GM18870 (cell line): Measurements from ENCODE around the gene PBX1.
"Not testable (repeated sequence)": the region's sequence is repeated elsewhere in the genome, so short reads cannot be mapped to it uniquely, and the experiment has no call there.

Experiments
- ATAC-seq: cut with Tn5 transposase; IDR thresholded peaks from one replicate; pipeline ENCODE4 v1.9.1; 2021; ENCODE audit warnings: moderate library complexity; ENCODE audit not compliant: unreplicated experiment

Gene PBX1

DNA sequence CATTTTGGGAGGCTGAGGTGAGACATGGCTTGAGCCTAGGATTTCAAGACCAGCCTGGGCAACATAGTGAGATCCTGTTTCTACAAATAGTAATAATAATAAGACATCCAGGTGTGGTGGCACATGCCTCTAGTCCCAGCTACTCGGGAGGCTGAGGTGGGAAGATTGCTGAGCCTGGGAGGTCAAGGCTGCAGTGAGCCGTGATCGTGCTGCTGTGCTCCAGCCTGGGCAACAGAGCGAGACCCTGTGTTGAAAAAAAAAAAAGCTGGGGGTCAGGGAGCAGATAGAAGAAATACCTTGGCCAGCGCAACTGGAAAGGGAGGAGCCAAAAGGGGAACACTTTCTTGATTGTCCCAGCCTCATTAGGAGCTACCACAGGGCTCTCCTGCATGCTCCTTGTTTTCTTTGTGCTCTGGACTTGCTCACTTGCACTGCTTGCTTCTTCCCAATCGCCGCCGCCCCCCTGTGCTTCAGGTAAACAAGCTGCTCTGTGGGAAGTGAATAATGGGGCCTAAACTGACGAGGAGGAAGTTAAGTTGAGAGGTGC, 31.1 kb downstream of the PBX1 start:
- no peak for ATAC-seq

GRCh38 chr1:164590592-164590991, 31.6 kb downstream of the PBX1 start:
- ATAC-seq, result no peak

GRCh38 chr1:164591858-164592257, 32.9 kb downstream of the PBX1 start:
- ATAC-seq, result no peak

DNA sequence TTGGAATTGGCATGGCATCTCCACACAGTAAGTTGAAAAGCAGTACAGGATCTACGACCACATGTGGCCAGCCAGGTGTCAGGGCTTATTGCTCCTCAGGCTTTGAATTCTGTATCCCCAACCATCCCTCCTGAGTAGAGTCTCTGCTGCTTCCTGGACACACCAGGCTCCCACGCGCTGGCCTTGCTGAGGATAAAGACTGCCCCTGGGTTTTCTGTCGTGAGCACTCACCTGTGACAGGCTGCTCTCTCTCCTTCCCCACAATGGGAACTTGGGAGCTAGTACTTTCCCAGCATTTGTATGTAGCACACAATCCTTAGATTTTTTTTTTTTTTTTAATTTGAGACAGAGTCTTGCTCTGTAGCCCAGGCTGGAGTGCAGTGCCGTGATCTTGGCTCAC, 33.6 kb downstream of the PBX1 start:
- no peak for ATAC-seq

DNA sequence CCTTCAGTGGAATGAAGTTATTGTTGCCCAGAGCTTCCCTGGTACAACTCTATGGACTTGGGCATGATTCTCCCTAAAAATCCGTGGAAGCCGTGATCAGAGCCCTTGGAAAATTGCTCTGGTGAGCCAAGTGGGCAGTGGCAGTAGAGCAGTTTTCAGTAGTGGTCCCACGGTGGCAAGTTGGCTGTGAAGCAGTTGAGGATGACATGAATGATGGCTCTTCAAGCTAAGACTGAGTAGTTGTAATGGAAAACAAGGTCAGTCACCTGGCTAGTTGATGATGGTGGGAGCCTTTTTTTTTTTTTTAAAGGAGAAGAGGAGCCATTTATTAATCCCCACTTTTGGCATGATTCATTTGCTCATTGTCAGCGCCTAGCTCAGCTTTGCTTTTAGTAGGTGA, 36.2 kb downstream of the PBX1 start:
- ATAC-seq, result no peak

DNA sequence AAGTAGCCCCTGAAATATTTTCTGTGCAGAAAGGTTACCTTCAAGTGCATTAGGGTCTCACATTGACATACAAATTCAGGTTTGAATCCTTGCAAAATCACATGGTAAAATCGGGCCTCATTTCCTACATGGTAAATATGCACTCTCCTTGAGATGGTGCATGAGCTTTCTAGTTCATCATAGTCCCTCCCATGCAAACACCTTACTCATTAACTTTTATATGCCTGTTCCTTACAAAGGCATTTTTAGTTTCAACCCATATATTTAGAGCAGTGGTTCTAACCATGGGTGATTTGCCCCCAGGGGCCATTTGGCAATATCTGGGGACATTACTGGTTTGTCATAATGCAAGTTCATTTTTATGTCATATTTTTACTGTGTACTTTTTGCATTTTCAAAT, 37.2 kb downstream of the PBX1 start:
- ATAC-seq, result no peak

GRCh38 chr1:164598719-164599118, 39.7 kb downstream of the PBX1 start:
- no peak for ATAC-seq

GRCh38 chr1:164599272-164599671, 40.3 kb downstream of the PBX1 start:
- no peak for ATAC-seq

DNA sequence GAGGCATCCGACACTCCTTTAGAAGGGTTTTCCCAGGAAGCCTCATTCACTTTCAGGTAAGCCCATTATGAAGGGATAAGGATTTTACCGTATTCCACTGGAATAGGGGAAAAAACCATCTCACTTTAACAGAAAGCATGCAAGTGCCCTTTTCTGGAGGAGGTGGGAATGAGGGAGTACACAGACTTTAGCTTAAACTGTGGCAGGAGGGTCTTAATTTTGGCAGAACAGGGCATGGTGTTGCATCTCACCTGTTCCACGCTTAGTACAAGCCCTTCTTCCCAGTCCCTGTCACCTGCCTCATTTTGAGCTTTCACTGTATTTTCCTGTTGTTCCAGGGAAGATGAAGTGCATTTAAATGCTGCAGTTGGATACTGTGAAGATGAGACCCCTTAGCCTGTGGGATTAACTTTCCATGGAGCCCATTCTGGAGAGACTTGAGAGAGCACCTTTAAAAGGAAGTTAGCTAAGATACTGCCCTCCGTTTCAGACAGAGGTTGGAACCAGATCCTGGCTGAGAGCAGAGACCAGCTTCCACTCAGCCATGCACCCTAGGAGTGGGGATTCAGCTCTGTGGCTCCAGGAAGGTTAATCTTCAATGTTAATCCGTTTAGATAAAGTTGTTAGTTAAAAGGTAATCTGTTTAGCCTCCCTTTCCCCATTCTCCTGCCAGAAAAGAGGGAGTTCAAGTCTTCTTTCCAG, 42.6 kb downstream of the PBX1 start:
- ATAC-seq, result no peak

DNA sequence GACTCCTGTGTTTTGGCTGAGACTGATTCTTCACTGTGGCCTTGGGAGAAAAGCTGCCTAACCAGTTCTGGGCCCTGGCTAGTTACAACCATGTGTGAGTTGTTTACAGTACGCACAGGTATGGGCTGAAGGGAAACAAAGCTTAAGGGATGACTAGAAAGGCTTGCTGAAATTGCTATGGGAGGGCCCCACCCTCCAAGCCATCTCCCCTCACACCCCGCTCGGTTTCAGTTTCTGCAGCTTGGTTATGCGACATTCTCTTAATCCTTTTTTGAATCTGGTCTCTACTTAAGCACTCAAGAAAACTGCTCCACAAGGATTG, 43.1 kb downstream of the PBX1 start:
- no peak for ATAC-seq

- no peak for ATAC-seq
Observed at GRCh38 chr1:164602480-164603093, 43.6 kb downstream of the PBX1 start.

- not testable (repeated sequence) for ATAC-seq
Observed at GRCh38 chr1:164603805-164604204, 44.8 kb downstream of the PBX1 start.

DNA sequence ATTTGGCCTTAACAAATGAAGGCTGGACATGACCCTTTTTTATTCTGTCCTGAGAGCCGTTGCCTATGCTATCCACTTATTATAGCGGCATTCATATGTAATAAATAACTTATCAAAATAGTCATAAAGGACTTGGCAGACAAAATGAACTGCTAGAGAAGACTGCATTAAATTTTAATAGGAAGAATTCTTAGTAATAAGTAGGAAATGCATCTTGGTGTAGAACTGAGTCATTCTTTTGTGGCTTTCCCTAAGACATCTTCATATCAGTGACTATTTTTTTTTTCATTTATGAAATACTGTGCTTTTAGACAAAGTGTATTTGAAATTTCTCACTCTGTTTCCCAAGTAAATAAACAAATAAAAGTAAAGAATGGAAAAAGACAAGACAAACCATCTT, 45.6 kb downstream of the PBX1 start:
- no peak for ATAC-seq

DNA sequence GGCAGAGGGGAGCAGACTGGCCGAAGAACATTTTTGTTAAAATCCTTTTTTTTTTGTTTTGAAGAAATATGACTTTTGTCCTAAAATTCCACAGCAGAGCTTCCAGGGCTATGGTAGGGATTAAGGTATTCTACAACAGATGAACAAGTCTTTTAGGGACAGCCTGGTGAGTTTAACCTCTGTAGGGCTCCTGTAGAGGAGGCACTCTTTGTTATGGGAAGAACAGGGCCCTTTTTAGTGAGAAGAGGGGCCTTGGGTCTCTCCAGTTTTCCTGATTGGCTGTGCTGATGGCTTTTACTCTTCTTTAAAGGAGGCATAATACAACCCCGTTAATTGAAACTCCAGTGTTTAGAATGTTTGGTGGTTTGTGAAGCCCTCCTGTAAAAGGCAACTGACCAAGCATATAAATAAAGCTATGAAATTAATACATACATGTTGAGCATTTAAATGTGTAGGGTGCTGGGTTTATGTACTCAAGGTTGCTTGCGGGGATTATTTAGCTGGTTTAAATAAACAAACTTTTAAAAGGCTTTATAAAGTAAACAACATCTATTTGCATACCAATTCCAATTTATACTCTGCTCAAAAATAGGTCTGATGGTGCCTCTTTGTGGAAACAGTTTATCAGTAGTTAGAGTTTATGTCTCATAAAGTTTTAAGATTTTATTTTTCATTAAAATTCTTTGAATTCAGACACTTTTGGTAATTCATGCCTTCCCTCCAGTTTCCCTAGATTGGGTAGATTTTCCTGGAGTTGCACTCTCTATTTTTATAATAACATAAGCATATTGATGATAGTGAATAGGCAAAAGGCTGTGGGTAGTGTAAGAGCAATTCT, 46.5 kb downstream of the PBX1 start:
- ATAC-seq, result no peak

GRCh38 chr1:164607351-164607750, 48.4 kb downstream of the PBX1 start:
- ATAC-seq, result no peak

DNA sequence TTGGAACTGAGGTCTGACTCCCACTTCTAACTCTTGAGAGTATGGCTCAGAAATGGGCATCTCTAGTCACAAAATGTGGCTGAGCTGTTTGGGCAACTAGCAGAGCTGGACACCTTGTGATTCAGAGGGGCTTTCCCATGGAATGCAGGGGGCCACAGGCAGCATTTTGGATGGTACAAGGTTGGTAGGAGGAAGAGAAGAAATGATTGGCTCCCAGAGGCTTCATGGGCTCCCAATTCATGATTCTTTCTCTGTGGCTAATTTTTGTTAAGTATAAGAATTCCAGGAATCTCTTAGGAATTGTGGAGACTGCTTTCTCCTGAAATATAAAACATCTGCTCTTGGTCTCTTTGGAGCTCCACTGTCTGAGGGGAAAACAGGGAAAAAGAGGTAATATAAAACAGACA, 49.7 kb downstream of the PBX1 start:
- no peak for ATAC-seq

DNA sequence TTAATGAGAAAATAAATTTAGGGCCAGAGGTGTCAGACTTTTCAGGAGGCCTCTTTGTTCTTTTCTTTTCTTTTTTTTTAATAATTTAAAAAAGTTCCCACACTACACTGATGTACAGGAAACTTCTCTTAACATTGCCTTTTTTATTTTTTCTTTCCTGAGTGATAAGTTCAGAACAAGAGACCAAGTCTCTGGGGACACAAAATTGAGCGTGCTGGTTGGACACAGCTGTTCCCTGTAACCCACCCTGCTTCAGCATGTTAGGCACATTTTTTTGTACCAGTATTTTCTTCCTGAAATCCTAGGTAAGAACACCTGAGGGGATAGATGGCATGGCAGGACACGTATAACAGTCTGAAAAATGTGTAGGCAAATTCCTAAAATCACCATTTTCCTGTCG, 50.1 kb downstream of the PBX1 start:
- ATAC-seq, result no peak

- no peak for ATAC-seq
Observed at GRCh38 chr1:164610538-164611222, 51.7 kb downstream of the PBX1 start.

DNA sequence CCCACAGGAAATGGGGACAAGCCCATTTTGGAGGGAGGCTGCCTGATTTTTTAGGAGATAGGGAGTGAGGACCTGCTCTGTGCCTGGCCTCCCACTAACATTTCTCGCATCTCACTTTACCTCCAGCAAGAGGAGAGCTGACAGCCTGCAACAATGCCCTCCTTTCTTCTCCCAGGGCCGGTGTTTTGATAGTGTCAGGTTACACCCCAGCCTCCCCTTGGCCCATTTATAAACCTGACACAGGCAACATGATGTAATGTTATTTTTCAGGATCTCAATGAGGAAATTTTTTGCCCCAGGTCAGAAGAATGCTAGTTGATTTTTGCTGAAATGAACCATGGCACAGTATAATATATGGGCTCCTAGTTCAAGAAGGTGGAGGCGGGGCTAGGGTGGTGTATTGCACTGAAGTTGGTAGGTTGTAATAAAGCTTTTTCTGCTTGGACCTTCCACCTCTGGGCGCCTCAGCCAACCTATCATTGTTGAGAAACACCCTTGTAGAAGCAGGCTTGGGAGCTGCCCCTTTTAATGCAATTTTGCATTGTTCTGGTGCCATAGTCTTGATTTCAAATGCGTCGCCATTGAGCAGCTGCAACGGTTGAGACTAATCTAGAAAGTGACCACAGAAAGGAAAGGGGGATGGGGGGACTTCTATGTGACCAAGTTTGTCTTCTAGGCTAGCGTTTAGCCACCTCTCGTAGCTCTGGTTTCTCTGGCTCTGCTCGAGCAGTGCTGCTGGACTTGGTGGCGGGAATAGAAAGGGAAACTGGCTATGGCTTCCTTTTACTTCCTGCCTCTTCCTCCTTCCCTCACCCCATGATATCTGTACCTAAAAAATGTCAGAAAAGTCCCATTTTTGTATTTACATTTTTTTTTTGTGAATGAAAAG, 53.0 kb downstream of the PBX1 start:
- no peak for ATAC-seq

DNA sequence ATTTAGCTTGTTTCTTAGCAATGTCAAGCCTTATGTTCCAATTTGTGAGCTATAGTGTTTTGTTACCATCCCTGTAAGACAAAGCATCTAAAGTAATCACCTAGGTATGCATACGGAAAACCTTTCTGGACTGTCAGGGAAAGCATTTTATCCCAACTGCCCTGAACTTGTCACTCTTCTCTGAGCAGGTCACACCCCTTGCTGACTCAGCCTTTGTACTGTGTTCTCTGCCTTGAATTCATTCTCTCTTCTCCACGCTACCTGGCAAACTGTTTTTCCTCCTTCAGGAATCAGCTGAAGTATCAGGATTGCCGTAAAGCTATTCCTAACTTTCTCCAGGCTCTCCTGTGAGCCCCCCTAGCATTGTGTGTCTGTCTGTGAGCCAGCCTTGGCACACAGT, 54.2 kb downstream of the PBX1 start:
- ATAC-seq, result no peak
